Amygdala (tissue), 56 donors: ENCODE measurements around the gene LEMD3.
A peak's percentile ranks its signal among the peaks of the same experiment; 100 is the strongest.
"Not testable (repeated sequence)": the region's sequence is repeated elsewhere in the genome, so short reads cannot be mapped to it uniquely, and the experiment has no call there.

Source experiments
- DNase-seq, 56 donors: peaks; one replicate each; lab custom pipeline; 2025; lab: John Stamatoyannopoulos, UW

LEMD3 gene

GRCh38 chr12:65276916-65277530 is 107.6 kb downstream of the LEMD3 start:
- DNase-seq, result no peak

GRCh38 chr12:65277994-65278575 is 108.7 kb downstream of the LEMD3 start:
- peak in 6 of 56 donors; percentile 6 to 40 (median 27) for DNase-seq

GRCh38 chr12:65278576-65279368 is 109.4 kb downstream of the LEMD3 start, which contains the start of gene MSRB3:
TSS of gene MSRB3 (plus strand) at chr12:65278683. CDS start at chr12:65308580, 29,897 bp downstream.
- peak in 44 of 56 donors; percentile 2 to 72 (median 36) for DNase-seq

GRCh38 chr12:65279369-65280112 is 110.2 kb downstream of the LEMD3 start:
- DNase-seq, result peak in 6 of 56 donors; percentile 17 to 39 (median 34)

- no peak for DNase-seq
Measured at GRCh38 chr12:65280306-65280705, 110.9 kb downstream of the LEMD3 start.

- no peak for DNase-seq
Measured at GRCh38 chr12:65282840-65283239, 113.5 kb downstream of the LEMD3 start.

GRCh38 chr12:65285532-65285931 is 116.1 kb downstream of the LEMD3 start:
- DNase-seq, result not testable (repeated sequence)

- no peak for DNase-seq
Measured at GRCh38 chr12:65287426-65287825, 118.0 kb downstream of the LEMD3 start.

- no peak for DNase-seq
Measured at GRCh38 chr12:65292241-65292640, 122.9 kb downstream of the LEMD3 start.

- DNase-seq, result no peak
Measured at GRCh38 chr12:65293735-65294134, 124.4 kb downstream of the LEMD3 start.

GRCh38 chr12:65294641-65295262 is 125.4 kb downstream of the LEMD3 start:
- no peak for DNase-seq

- DNase-seq, result no peak
Measured at GRCh38 chr12:65296508-65297265, 127.3 kb downstream of the LEMD3 start.
